ENCODE data around the gene CAMK1D. TPM values are rescaled to one million over a fixed set of nuclear protein-coding genes. Genes with fewer than 3 reads are reported as not detected.

CAMK1D gene
- polyA plus RNA-seq, 1 donor (not counting 4 experiments of a cell fraction or from before 2014, with no cell fraction given): 0.76 TPM

GRCh38 chr10:12541446-12542067 is 192.2 kb downstream of the CAMK1D start:
- H3K9me1 ChIP-seq (ENCODE audit: control insufficient read depth, extremely low read depth, insufficient read depth, low read length): no peaks in the 10 kb centered on the region
- no peak overlapping the region for H3K4me2 ChIP-seq (ENCODE audit: control insufficient read depth, extremely low read depth, insufficient read depth, low read depth, low read length)
- H3K27ac ChIP-seq (ENCODE audit: control insufficient read depth, insufficient read depth, low read length): no peak overlapping the region
- H2AFZ ChIP-seq (ENCODE audit: control insufficient read depth, low read length): no peak overlapping the region
- H3K9me3 ChIP-seq (ENCODE audit: control insufficient read depth, low read depth, low read length): no peaks in the 10 kb centered on the region
- H3K9ac ChIP-seq (ENCODE audit: control insufficient read depth, extremely low read depth, insufficient read depth, low read length): no peak overlapping the region
- H3K4me3 ChIP-seq (ENCODE audit: control insufficient read depth in 2 of 3, extremely low read depth in 1 of 3, insufficient read depth in 2 of 3, low read depth in 1 of 3, low read length in 3 of 3): no peak overlapping the region
- TF ChIP-seq EZH2 (IDR thresholded peaks at IDR 0.05; ENCODE audit: low read length): no peak
- TF ChIP-seq CTCF (optimal IDR thresholded peaks at IDR 0.05 in 1 of 3, IDR thresholded peaks at IDR 0.05 in 1 of 3, conservative IDR thresholded peaks at IDR 0.05 in 1 of 3; ENCODE audit: extremely low read depth in 1 of 3, insufficient read depth in 2 of 3, low read length in 3 of 3): no peak
- DNase-seq (ENCODE audit: low read depth, low spot score) (no peak), FAIRE-seq (no peak)
- H3K36me3 ChIP-seq (ENCODE audit: control insufficient read depth in 2 of 2, extremely low read depth in 1 of 2, insufficient read depth in 2 of 2, low read length in 2 of 2): no peaks in the 10 kb centered on the region
- H3K27me3 ChIP-seq (ENCODE audit: control insufficient read depth, extremely low read depth, insufficient read depth, low read length): no peaks in the 10 kb centered on the region
- dilution Hi-C loops (cut with MboI; ENCODE audit: extremely low pct_ligation_motif_present, low sequenced_read_pairs): no loop called here
- no peaks in the 10 kb centered on the region for H3K79me2 ChIP-seq (ENCODE audit: control insufficient read depth, insufficient read depth, low read length)
- no peaks in the 10 kb centered on the region for H4K20me1 ChIP-seq (ENCODE audit: control insufficient read depth, extremely low read depth, insufficient read depth, low read length)
- no peaks in the 10 kb centered on the region for H3K4me1 ChIP-seq (ENCODE audit: control insufficient read depth, extremely low read depth, insufficient read depth, low read length)

GRCh38 chr10:12542133-12542670 is 192.9 kb downstream of the CAMK1D start:
- Histone ChIP-seq H3K4me3 (ENCODE audit: control insufficient read depth in 2 of 3, extremely low read depth in 1 of 3, insufficient read depth in 2 of 3, low read depth in 1 of 3, low read length in 3 of 3) (no peak overlapping the region), H3K27ac (ENCODE audit: control insufficient read depth, insufficient read depth, low read length) (no peak overlapping the region), H3K79me2 (ENCODE audit: control insufficient read depth, insufficient read depth, low read length) (no peaks in the 10 kb centered on the region), H3K9ac (ENCODE audit: control insufficient read depth, extremely low read depth, insufficient read depth, low read length) (no peak overlapping the region), H3K27me3 (ENCODE audit: control insufficient read depth, extremely low read depth, insufficient read depth, low read length) (no peaks in the 10 kb centered on the region), H2AFZ (ENCODE audit: control insufficient read depth, low read length) (no peak overlapping the region), H3K4me1 (ENCODE audit: control insufficient read depth, extremely low read depth, insufficient read depth, low read length) (no peaks in the 10 kb centered on the region), H3K4me2 (ENCODE audit: control insufficient read depth, extremely low read depth, insufficient read depth, low read depth, low read length) (no peak overlapping the region), H3K9me1 (ENCODE audit: control insufficient read depth, extremely low read depth, insufficient read depth, low read length) (no peaks in the 10 kb centered on the region), H4K20me1 (ENCODE audit: control insufficient read depth, extremely low read depth, insufficient read depth, low read length) (no peaks in the 10 kb centered on the region), H3K36me3 (ENCODE audit: control insufficient read depth in 2 of 2, extremely low read depth in 1 of 2, insufficient read depth in 2 of 2, low read length in 2 of 2) (no peaks in the 10 kb centered on the region), H3K9me3 (ENCODE audit: control insufficient read depth, low read depth, low read length) (no peaks in the 10 kb centered on the region)
- dilution Hi-C loops (cut with MboI; ENCODE audit: extremely low pct_ligation_motif_present, low sequenced_read_pairs): no loop called here
- TF ChIP-seq CTCF (optimal IDR thresholded peaks at IDR 0.05 in 1 of 3, IDR thresholded peaks at IDR 0.05 in 1 of 3, conservative IDR thresholded peaks at IDR 0.05 in 1 of 3; ENCODE audit: extremely low read depth in 1 of 3, insufficient read depth in 2 of 3, low read length in 3 of 3): no peak
- TF ChIP-seq EZH2 (IDR thresholded peaks at IDR 0.05; ENCODE audit: low read length): no peak
- FAIRE-seq (no peak), DNase-seq (ENCODE audit: low read depth, low spot score) (no peak)

Data from keratinocyte (primary cell).